ENCODE data around the gene RALGPS1.
A peak's percentile ranks its signal among the peaks of the same experiment; 100 is the strongest.

RALGPS1 gene

GRCh38 chr9:127105805-127106465, 191.4 kb downstream of the RALGPS1 start:
- DNase-seq (ENCODE audit: low read depth): no peak
- H3K4me3 ChIP-seq (ENCODE audit: low read depth, low read length): no peak overlapping the region

- no peak overlapping the region for H3K4me3 ChIP-seq (ENCODE audit: low read depth, low read length)
- DNase-seq (ENCODE audit: low read depth): no peak
Measured at GRCh38 chr9:127106466-127106855, 191.9 kb downstream of the RALGPS1 start.

GRCh38 chr9:127107171-127107928, 192.8 kb downstream of the RALGPS1 start:
- no peak for DNase-seq (ENCODE audit: low read depth)
- no peak overlapping the region for H3K4me3 ChIP-seq (ENCODE audit: low read depth, low read length)

GRCh38 chr9:127107929-127108876, 193.6 kb downstream of the RALGPS1 start:
- DNase-seq (ENCODE audit: low read depth): no peak
- H3K4me3 ChIP-seq (ENCODE audit: low read depth, low read length): no peak overlapping the region

GRCh38 chr9:127109212-127109711, 194.7 kb downstream of the RALGPS1 start:
- DNase-seq (ENCODE audit: low read depth): no peak

GRCh38 chr9:127112056-127112455, 197.5 kb downstream of the RALGPS1 start:
- no peak overlapping the region for H3K4me3 ChIP-seq (ENCODE audit: low read depth, low read length)
- DNase-seq (ENCODE audit: low read depth): no peak

More at GRCh38 chr9:127109212-127109711, 194.7 kb downstream of the RALGPS1 start:
- no peak overlapping the region for H3K4me3 ChIP-seq (ENCODE audit: low read depth, low read length)

- no peak for DNase-seq (ENCODE audit: low read depth)
- H3K4me3 ChIP-seq (ENCODE audit: low read depth, low read length): no peak overlapping the region
Measured at GRCh38 chr9:127112735-127113161, 198.2 kb downstream of the RALGPS1 start.

GRCh38 chr9:127113191-127113972, 198.8 kb downstream of the RALGPS1 start:
- no peak overlapping the region for H3K4me3 ChIP-seq (ENCODE audit: low read depth, low read length)
- no peak for DNase-seq (ENCODE audit: low read depth)

- H3K4me3 ChIP-seq (ENCODE audit: low read depth, low read length): no peak overlapping the region
- no peak for DNase-seq (ENCODE audit: low read depth)
Measured at GRCh38 chr9:127114606-127115005, 200.0 kb downstream of the RALGPS1 start.

- H3K4me3 ChIP-seq (ENCODE audit: low read depth, low read length): no peak overlapping the region
- no peak for DNase-seq (ENCODE audit: low read depth)
Measured at GRCh38 chr9:127116088-127116726, 201.6 kb downstream of the RALGPS1 start.

GRCh38 chr9:127116957-127117356, 202.4 kb downstream of the RALGPS1 start:
- no peak for DNase-seq (ENCODE audit: low read depth)
- no peak overlapping the region for H3K4me3 ChIP-seq (ENCODE audit: low read depth, low read length)

GRCh38 chr9:127117801-127118200, 203.2 kb downstream of the RALGPS1 start:
- no peak for DNase-seq (ENCODE audit: low read depth)
- H3K4me3 ChIP-seq (ENCODE audit: low read depth, low read length): no peak overlapping the region

GRCh38 chr9:127118597-127119319, 204.2 kb downstream of the RALGPS1 start:
- DNase-seq (ENCODE audit: low read depth): no peak
- H3K4me3 ChIP-seq (ENCODE audit: low read depth, low read length): no peak overlapping the region

GRCh38 chr9:127119320-127119709, 204.7 kb downstream of the RALGPS1 start:
- DNase-seq (ENCODE audit: low read depth): no peak
- H3K4me3 ChIP-seq (ENCODE audit: low read depth, low read length): no peak overlapping the region

GRCh38 chr9:127121628-127122175, 207.1 kb downstream of the RALGPS1 start:
- no peak for DNase-seq (ENCODE audit: low read depth)
- H3K4me3 ChIP-seq (ENCODE audit: low read depth, low read length): peak overlapping the region; percentile 62

- DNase-seq (ENCODE audit: low read depth): peak; percentile 89
- peak within 1 kb of the TSS; percentile 62 for H3K4me3 ChIP-seq (ENCODE audit: low read depth, low read length)
Measured at GRCh38 chr9:127122176-127123063, 207.8 kb downstream of the RALGPS1 start, which contains the start of gene ANGPTL2. ANGPTL2 (minus strand) TSS chr9:127122635; CDS start chr9:127108731, 13,904 bp downstream.

All from skeletal muscle cell (primary cell).